ENCODE measurements around the gene RAP2A.

The RAP2A gene

GRCh38 chr13:97423300-97424045, 10.5 kb upstream of the RAP2A start:
- no peak for DNase-seq

GRCh38 chr13:97425590-97425989, 8.4 kb upstream of the RAP2A start:
- no peak for DNase-seq

- no peak for DNase-seq
Measured at GRCh38 chr13:97426695-97427094, 7.3 kb upstream of the RAP2A start.

GRCh38 chr13:97429681-97430081, 4.3 kb upstream of the RAP2A start:
- no peak for DNase-seq

- DNase-seq: no peak
Measured at GRCh38 chr13:97430296-97430695, 3.7 kb upstream of the RAP2A start.

GRCh38 chr13:97431171-97431764, 2.7 kb upstream of the RAP2A start:
- DNase-seq: no peak

GRCh38 chr13:97432232-97432916, 1.6 kb upstream of the RAP2A start:
- no peak for DNase-seq

GRCh38 chr13:97432917-97433726, 847 bp upstream of the RAP2A start:
- DNase-seq: peak; percentile 95

GRCh38 chr13:97434397-97435201, 630 bp downstream of the RAP2A start:
- DNase-seq: peak; percentile 45

GRCh38 chr13:97435323-97435722, 1.4 kb downstream of the RAP2A start:
- DNase-seq: no peak

- DNase-seq: peak; percentile 15
Measured at GRCh38 chr13:97435794-97436193, 1.8 kb downstream of the RAP2A start.

GRCh38 chr13:97436845-97437244, 2.9 kb downstream of the RAP2A start:
- DNase-seq: no peak

GRCh38 chr13:97437729-97438128, 3.8 kb downstream of the RAP2A start:
- no peak for DNase-seq

- DNase-seq: no peak
Measured at GRCh38 chr13:97438856-97439595, 5.1 kb downstream of the RAP2A start.

GRCh38 chr13:97440598-97441170, 6.7 kb downstream of the RAP2A start:
- no peak for DNase-seq

- no peak for DNase-seq
Measured at GRCh38 chr13:97441368-97441767, 7.4 kb downstream of the RAP2A start.

- DNase-seq: peak; percentile 80
Measured at GRCh38 chr13:97445522-97446187, 11.7 kb downstream of the RAP2A start.

- no peak for DNase-seq
Measured at GRCh38 chr13:97446448-97446847, 12.5 kb downstream of the RAP2A start.

GRCh38 chr13:97448503-97449251, 14.7 kb downstream of the RAP2A start:
- no peak for DNase-seq

- DNase-seq: no peak
Measured at GRCh38 chr13:97454699-97455098, 20.7 kb downstream of the RAP2A start.

Data from DMS53 (cell line).